WTC11 (cell line): ENCODE data around the gene FAM53B.

Experiments used
- CBFB ChIP-seq: sonication (generic); formaldehyde crosslinking; IDR thresholded peaks from 2 replicates; pipeline ENCODE4 v1.8.1; 2022; ENCODE audit warnings: mild to moderate bottlenecking, low read depth, missing genetic modification reagents
- ETV6 ChIP-seq: sonication (generic); formaldehyde crosslinking; IDR thresholded peaks from 2 replicates; pipeline ENCODE4 v1.8.1; 2022; ENCODE audit warnings: mild to moderate bottlenecking, missing genetic modification reagents
- FOXK1 ChIP-seq: sonication (generic); formaldehyde crosslinking; IDR thresholded peaks from 2 replicates; pipeline ENCODE4 v1.8.0; 2022; ENCODE audit warnings: mild to moderate bottlenecking, moderate library complexity, missing genetic modification reagents
- JUN ChIP-seq: sonication (generic); formaldehyde crosslinking; IDR thresholded peaks from 2 replicates; pipeline ENCODE4 v1.8.0; 2023; ENCODE audit warnings: mild to moderate bottlenecking, missing genetic modification reagents
- TF ChIP-seq, protein P1 (sequence below): fragments of 250-450 bp; sonication (Bioruptor Pico); IDR thresholded peaks from 2 replicates; pipeline ENCODE4 v1.9.0; 2021; ENCODE audit warnings: mild to moderate bottlenecking
- TF ChIP-seq, protein P2 (sequence below): sonication (generic); formaldehyde crosslinking; IDR thresholded peaks from 2 replicates; pipeline ENCODE4 v1.8.0; 2022; ENCODE audit warnings: mild to moderate bottlenecking, missing genetic modification reagents
- TF ChIP-seq, protein P3 (sequence below): fragments of 200-600 bp; IDR thresholded peaks from 2 replicates; pipeline ENCODE4 v1.8.0; 2022; ENCODE audit warnings: antibody characterized with exemption
- TF ChIP-seq, protein P4 (sequence below): sonication (generic); formaldehyde crosslinking; IDR thresholded peaks from 2 replicates; pipeline ENCODE4 v1.8.0; 2022; ENCODE audit warnings: mild to moderate bottlenecking, missing genetic modification reagents
- TF ChIP-seq, protein P5 (sequence below): sonication (generic); formaldehyde crosslinking; IDR thresholded peaks from 2 replicates; pipeline ENCODE4 v1.8.1; 2022; ENCODE audit warnings: low read depth, missing genetic modification reagents, borderline replicate concordance
- TF ChIP-seq, protein P6 (sequence below): fragments of 250-450 bp; sonication (Bioruptor Pico); IDR thresholded peaks from 2 replicates; pipeline ENCODE4 v2.1.2; 2022; ENCODE audit warnings: mild to moderate bottlenecking, moderate library complexity

DNA sequence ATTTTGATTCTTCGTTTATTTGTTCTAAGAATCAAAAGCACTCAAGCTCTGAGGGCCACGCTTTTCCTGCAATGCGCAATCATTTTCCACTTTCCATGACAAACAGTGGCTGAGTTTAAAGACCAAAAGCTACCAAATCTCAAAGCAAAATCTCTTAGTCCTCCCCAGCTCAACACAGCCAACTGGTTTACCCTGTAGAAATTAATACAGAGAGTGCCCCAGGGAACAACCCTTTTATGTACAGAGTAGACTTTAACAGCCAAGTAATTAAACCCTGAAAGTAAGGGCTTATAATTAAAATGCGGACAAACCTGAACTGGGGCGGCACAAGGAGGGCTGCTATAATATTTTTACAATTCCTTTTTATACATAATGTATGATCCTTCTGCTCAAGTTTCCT lies 53.2 kb downstream of the FAM53B start:
- TF ChIP-seq CBFB (CRISPR knock-in tag): no peak
- no peak for TF ChIP-seq JUN (CRISPR knock-in tag)
- TF ChIP-seq ETV6: no peak
- TF ChIP-seq, protein P1, sequence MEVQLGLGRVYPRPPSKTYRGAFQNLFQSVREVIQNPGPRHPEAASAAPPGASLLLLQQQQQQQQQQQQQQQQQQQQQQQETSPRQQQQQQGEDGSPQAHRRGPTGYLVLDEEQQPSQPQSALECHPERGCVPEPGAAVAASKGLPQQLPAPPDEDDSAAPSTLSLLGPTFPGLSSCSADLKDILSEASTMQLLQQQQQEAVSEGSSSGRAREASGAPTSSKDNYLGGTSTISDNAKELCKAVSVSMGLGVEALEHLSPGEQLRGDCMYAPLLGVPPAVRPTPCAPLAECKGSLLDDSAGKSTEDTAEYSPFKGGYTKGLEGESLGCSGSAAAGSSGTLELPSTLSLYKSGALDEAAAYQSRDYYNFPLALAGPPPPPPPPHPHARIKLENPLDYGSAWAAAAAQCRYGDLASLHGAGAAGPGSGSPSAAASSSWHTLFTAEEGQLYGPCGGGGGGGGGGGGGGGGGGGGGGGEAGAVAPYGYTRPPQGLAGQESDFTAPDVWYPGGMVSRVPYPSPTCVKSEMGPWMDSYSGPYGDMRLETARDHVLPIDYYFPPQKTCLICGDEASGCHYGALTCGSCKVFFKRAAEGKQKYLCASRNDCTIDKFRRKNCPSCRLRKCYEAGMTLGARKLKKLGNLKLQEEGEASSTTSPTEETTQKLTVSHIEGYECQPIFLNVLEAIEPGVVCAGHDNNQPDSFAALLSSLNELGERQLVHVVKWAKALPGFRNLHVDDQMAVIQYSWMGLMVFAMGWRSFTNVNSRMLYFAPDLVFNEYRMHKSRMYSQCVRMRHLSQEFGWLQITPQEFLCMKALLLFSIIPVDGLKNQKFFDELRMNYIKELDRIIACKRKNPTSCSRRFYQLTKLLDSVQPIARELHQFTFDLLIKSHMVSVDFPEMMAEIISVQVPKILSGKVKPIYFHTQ: no peak
- TF ChIP-seq, protein P2, sequence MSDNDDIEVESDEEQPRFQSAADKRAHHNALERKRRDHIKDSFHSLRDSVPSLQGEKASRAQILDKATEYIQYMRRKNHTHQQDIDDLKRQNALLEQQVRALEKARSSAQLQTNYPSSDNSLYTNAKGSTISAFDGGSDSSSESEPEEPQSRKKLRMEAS (CRISPR knock-in tag): no peak
- TF ChIP-seq, protein P3, sequence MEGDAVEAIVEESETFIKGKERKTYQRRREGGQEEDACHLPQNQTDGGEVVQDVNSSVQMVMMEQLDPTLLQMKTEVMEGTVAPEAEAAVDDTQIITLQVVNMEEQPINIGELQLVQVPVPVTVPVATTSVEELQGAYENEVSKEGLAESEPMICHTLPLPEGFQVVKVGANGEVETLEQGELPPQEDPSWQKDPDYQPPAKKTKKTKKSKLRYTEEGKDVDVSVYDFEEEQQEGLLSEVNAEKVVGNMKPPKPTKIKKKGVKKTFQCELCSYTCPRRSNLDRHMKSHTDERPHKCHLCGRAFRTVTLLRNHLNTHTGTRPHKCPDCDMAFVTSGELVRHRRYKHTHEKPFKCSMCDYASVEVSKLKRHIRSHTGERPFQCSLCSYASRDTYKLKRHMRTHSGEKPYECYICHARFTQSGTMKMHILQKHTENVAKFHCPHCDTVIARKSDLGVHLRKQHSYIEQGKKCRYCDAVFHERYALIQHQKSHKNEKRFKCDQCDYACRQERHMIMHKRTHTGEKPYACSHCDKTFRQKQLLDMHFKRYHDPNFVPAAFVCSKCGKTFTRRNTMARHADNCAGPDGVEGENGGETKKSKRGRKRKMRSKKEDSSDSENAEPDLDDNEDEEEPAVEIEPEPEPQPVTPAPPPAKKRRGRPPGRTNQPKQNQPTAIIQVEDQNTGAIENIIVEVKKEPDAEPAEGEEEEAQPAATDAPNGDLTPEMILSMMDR: no peak
- TF ChIP-seq, protein P4, sequence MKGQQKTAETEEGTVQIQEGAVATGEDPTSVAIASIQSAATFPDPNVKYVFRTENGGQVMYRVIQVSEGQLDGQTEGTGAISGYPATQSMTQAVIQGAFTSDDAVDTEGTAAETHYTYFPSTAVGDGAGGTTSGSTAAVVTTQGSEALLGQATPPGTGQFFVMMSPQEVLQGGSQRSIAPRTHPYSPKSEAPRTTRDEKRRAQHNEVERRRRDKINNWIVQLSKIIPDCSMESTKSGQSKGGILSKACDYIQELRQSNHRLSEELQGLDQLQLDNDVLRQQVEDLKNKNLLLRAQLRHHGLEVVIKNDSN (CRISPR knock-in tag): no peak
- TF ChIP-seq, protein P5, sequence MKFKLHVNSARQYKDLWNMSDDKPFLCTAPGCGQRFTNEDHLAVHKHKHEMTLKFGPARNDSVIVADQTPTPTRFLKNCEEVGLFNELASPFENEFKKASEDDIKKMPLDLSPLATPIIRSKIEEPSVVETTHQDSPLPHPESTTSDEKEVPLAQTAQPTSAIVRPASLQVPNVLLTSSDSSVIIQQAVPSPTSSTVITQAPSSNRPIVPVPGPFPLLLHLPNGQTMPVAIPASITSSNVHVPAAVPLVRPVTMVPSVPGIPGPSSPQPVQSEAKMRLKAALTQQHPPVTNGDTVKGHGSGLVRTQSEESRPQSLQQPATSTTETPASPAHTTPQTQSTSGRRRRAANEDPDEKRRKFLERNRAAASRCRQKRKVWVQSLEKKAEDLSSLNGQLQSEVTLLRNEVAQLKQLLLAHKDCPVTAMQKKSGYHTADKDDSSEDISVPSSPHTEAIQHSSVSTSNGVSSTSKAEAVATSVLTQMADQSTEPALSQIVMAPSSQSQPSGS: no peak
- no peak for TF ChIP-seq FOXK1 (CRISPR knock-in tag)
- TF ChIP-seq, protein P6, sequence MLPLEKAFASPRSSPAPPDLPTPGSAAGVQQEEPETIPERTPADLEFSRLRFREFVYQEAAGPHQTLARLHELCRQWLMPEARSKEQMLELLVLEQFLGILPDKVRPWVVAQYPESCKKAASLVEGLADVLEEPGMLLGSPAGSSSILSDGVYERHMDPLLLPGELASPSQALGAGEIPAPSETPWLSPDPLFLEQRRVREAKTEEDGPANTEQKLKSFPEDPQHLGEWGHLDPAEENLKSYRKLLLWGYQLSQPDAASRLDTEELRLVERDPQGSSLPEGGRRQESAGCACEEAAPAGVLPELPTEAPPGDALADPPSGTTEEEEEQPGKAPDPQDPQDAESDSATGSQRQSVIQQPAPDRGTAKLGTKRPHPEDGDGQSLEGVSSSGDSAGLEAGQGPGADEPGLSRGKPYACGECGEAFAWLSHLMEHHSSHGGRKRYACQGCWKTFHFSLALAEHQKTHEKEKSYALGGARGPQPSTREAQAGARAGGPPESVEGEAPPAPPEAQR (CRISPR knock-in tag): no peak
